AG04449 (cell line): ENCODE results near the gene CTNNA2.
"Not testable (repeated sequence)": the region's sequence is repeated elsewhere in the genome, so short reads cannot be mapped to it uniquely, and the experiment has no call there.

Source experiments
- CTCF ChIA-PET: fragments of 350-600 bp; formaldehyde crosslinking; extraction: SDS; loops from one replicate; lab custom pipeline; 2021; ENCODE audit warnings: antibody characterized with exemption; lab: Yijun Ruan, JAX
- POLR2A ChIA-PET: fragments of 400-600, 350-600 bp; formaldehyde crosslinking; extraction: SDS; loops from one replicate; lab custom pipeline; 2020; ENCODE audit warnings: antibody characterized with exemption, inconsistent platforms; lab: Yijun Ruan, JAX
- DNase-seq: peaks from one replicate; pipeline ENCODE4 v3.0.0-alpha.2; 2010; ENCODE audit warnings: low read depth, low spot score
- H3K4me3 ChIP-seq: 2 replicates; pipeline ENCODE4 v1.5.1; 2011; ENCODE audit warnings: low read depth, mild to moderate bottlenecking, control low read depth, low read length
- CTCF ChIP-seq: IDR thresholded peaks from one replicate; pipeline ENCODE4 v1.5.1; 2011; ENCODE audit warnings: mild to moderate bottlenecking, moderate library complexity, low read length, control low read depth, inconsistent platforms; ENCODE audit not compliant: insufficient read depth; ENCODE audit errors: missing control alignments

CTNNA2 gene

DNA sequence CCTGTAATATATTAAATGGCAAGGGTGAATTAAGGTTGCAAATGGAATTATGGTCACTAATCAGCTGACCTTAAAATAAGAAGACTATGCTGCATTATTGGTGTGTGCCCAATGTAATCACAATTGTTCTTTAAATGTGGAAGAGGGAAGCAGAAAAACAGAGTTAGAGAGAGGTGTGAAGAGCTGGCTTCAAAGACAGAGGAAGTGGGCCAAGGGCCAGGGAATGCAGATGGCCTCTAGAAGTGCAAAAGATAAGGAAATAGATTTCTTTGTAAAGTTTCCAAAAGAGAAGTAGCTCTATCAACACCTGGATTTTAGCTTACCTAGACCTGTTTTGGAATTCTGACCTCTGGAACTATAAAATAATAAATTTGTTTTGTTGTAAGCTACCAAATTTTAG is 515.7 kb downstream of the CTNNA2 start:
- DNase-seq: no peak
- no peak overlapping the region for H3K4me3 ChIP-seq
- CTCF ChIA-PET: interaction anchor here (0.8 to 1.5 kb wide), 3 partner anchors 13 to 45 kb away, joined by 3 to 5 read pairs (median 4); no protein-coding TSS in a partner anchor
- no peak for TF ChIP-seq CTCF
- POLR2A ChIA-PET: no interaction called here

DNA sequence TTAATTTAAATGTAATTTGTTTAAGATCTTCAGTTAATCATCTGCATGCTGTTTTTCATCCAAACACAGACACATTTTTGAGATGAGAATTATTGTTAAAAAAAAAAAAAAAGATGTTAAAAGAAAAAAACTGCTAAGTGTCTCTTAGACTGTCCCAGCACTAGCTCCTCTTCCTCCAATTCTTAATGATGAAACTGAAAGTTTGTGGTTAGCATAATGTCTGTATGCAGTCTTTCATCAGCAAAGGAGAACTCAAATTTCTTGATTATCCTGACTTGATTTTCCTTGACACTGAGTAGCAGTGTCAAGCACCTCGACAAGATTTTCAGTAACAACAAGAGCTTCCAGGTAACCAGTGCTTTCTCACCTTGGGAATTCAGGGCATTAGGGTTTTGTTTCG is 517.3 kb downstream of the CTNNA2 start:
- no peak for DNase-seq
- POLR2A ChIA-PET: no interaction called here
- CTCF ChIA-PET: interaction anchor here (0.9 to 1.5 kb wide), 2 partner anchors 11 to 43 kb away, joined by 3 to 5 read pairs; no protein-coding TSS in a partner anchor
- no peak overlapping the region for H3K4me3 ChIP-seq
- TF ChIP-seq CTCF: no peak

DNA sequence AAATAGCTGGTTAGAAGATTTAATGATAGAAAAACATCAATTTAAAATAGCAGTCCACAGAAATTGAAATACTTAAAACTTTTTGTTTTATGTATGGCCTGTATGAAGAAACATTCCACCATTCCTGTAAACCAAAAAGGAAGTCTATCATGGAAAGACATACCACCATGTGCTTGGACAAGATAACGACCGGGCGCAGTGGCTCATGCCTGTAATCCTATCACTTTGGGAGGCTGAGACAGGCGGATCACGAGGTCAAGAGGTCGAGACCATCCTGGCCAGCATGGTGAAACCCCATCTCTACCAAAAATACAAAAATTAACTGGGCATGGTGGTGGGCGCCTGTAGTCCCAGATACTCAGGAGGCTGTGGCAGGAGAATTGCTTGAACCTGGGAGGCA is 519.8 kb downstream of the CTNNA2 start:
- DNase-seq, CTCF ChIA-PET, H3K4me3 ChIP-seq, POLR2A ChIA-PET: not testable (repeated sequence)

DNA sequence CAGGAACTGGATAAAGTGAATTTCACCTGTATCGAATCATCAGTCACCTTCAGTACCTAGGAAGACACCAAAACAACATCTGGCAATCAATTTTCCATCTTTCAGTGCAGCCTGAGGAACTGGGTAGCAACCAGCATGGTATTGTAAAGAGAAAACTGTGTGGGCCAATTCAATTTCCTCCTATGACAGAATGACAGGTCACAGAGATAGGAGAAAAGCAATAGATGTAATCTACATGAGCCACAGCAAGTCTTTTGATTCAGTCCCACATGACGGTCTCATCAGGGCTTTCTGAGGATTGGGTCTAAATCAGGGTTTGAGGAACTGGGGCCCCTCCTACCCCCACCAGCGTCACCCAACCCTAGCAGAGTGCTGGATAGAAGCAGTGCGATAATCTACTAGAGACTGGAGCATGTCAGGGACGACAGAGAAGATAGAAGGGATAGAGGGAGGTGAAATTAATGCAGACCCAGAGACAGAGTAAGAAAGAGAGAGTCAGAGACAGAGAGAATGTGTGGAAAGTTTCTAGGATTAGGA is 523.0 kb downstream of the CTNNA2 start:
- no peak for DNase-seq
- CTCF ChIA-PET: no interaction called here
- H3K4me3 ChIP-seq: no peak overlapping the region
- no peak for TF ChIP-seq CTCF
- POLR2A ChIA-PET: no interaction called here

DNA sequence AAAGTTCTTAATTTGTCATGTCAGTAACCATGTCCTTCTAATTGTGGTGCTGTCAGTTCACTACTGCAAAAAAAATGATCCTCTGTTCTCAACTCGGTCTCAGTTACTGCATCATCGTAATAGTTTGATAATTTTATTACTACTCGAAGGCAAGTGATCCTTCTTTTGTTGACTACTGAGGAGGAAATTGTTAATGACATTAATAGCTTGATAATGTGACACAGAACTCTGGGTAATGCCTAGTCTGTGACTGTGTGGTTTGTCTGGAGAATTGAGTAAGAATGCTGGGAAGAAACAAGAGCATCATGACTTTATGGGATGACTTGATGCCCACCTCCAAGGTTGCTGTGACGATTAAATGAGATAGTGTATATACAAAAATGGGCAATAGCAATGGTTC is 524.5 kb downstream of the CTNNA2 start:
- no peak for TF ChIP-seq CTCF
- ChIA-PET POLR2A (no interaction called here), CTCF (interaction anchor here (1.1 kb wide), 2 partner anchors 9 to 101 kb away, joined by 3 read pairs; no protein-coding TSS in a partner anchor)
- DNase-seq: no peak
- no peak overlapping the region for H3K4me3 ChIP-seq

DNA sequence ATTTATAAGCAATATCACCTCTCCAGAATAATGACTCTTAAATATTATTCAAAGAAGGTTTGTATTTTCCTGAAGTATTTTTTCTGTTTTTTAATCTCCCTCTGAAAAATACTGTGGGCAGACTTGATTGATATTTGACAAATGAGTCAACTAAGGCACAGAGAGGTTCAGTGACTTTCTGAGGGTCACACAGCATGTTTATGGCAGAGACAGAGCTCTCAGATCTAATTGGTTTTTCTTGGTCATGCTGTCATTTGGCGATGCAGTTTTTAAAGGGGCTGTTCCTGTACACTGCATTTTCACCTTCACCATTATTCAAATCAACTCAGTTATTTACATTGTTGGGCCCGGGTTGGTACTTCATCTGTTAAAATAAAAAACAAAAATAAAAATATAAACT is 527.4 kb downstream of the CTNNA2 start:
- no peak for TF ChIP-seq CTCF
- ChIA-PET POLR2A (no interaction called here), CTCF (interaction anchor here (1.2 kb wide), 1 partner anchor 9 kb away, joined by 3 read pairs; no protein-coding TSS in a partner anchor)
- DNase-seq: no peak
- no peak overlapping the region for H3K4me3 ChIP-seq

DNA sequence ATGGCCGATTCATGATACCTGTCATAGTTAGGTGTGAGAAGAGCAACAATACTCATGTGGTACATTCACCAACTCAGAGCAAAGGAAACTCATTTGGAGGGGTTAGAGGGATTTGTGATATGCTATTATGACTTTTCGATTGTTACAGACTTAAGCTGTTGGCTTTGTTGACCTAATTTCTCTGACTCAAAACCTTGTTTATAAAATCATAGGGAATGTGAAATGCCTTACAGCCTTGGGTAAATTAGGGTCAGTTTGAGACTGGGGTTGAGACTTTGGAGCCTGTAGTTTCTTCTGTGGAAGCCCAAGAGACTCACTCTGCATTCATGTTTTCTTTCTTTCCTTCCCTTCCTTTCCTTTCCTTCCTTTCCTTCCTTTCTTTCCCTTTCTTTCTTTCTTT is 529.8 kb downstream of the CTNNA2 start:
- no peak overlapping the region for H3K4me3 ChIP-seq
- DNase-seq: no peak
- POLR2A ChIA-PET: no interaction called here
- TF ChIP-seq CTCF: no peak
- CTCF ChIA-PET: no interaction called here
